GM10266 (cell line): Measurements from ENCODE around the gene GCSAML.

ENCODE experiments used
- DNase-seq: peaks from one replicate; pipeline ENCODE4 v3.0.0; 2012; ENCODE audit errors: extremely low spot score
- TF ChIP-seq, protein P1 (sequence below): IDR thresholded peaks from 2 replicates; pipeline ENCODE4 v1.5.1; 2012; ENCODE audit warnings: mild to moderate bottlenecking, low read depth; ENCODE audit not compliant: control insufficient read depth, insufficient read depth; ENCODE audit errors: missing control alignments

The GCSAML gene

DNA sequence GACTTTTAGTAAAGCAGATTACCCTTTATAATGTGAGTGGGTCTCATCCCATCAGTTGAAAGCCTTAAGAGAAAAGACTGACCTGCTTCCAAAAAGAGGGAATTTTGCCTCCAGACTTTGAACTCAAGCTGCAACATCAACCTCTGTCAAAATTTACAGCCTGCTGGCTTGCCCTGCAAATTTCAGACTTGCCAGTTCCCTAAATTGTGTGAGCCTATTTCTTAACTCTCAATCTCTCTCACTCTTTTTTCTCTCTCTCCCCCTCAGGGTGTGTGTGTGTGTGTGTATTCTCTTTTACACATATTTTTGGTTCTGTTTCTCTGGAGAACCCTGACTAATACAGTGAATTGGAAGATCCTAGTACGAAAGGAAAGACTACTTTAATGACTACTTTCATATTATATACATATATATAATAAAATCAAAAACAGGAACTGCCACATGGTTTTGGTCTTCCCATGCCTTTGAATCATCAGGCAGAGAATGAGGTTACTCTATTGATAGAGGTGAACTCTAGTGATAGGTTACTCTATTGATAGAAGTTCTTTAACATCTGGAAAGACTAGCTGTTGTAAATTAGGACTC lies 19.1 kb upstream of the GCSAML start:
- no peak for DNase-seq
- TF ChIP-seq, protein P1, sequence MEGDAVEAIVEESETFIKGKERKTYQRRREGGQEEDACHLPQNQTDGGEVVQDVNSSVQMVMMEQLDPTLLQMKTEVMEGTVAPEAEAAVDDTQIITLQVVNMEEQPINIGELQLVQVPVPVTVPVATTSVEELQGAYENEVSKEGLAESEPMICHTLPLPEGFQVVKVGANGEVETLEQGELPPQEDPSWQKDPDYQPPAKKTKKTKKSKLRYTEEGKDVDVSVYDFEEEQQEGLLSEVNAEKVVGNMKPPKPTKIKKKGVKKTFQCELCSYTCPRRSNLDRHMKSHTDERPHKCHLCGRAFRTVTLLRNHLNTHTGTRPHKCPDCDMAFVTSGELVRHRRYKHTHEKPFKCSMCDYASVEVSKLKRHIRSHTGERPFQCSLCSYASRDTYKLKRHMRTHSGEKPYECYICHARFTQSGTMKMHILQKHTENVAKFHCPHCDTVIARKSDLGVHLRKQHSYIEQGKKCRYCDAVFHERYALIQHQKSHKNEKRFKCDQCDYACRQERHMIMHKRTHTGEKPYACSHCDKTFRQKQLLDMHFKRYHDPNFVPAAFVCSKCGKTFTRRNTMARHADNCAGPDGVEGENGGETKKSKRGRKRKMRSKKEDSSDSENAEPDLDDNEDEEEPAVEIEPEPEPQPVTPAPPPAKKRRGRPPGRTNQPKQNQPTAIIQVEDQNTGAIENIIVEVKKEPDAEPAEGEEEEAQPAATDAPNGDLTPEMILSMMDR: no peak

DNA sequence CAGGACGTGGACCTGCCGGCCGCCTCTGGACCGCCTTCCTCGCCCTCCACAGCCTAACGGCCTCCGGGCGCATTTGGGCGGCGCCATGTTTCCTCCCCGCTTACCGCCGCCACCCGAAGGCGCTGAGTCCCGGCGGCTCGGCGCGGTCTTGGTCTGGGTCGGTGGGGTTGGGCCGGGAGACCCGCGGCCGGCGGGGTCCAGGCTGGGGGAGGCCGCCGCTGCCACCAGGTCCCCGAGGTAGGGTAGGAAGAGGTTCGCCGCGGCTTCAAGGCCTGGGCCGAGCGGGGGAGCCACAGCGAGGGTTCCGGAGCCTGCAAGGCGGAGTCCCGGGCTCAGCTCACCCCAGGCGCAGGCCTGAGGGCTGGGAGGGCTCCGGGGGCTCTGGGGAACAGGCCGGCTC lies 18.1 kb upstream of the GCSAML start:
- TF ChIP-seq, protein P1: no peak
- no peak for DNase-seq

DNA sequence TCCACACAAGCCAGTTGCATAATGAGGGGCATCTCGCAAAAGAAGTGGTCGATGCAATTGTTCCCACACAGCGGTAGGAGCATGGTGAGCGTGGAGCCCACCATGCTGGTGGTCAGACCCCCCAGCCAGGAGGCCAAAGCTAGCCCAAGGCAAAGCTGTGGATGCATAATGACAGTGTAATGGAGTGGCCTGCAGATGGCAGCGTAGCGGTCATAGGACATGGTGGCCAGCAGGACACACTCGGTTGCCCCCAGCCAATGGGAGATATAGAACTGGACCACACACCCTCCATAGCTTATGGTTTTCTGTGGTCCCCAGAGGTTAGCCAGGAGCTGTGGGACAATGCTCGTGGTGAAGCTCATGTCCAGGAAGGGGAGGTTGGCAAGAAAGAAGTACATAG lies 17.0 kb upstream of the GCSAML start:
- DNase-seq: no peak
- TF ChIP-seq, protein P1: no peak

DNA sequence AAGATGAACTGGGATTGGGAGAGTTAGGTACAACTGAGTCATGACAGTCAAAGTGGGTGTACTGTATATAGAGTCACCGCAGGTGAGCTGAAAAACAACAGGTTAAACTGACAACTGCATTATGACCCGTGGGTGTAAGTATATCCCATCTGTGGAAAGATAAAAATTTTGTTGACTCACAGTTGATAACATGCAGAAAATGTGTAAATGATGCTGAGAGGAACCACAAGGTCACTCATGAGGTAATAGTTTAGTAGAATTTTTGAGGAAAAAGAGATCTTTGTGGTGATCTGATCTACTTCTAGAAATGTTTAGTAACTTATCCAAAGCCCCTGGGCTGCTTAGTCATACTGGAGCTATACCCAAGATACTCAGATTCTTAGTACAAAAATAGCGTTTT lies 13.5 kb upstream of the GCSAML start:
- DNase-seq: no peak
- TF ChIP-seq, protein P1: no peak

DNA sequence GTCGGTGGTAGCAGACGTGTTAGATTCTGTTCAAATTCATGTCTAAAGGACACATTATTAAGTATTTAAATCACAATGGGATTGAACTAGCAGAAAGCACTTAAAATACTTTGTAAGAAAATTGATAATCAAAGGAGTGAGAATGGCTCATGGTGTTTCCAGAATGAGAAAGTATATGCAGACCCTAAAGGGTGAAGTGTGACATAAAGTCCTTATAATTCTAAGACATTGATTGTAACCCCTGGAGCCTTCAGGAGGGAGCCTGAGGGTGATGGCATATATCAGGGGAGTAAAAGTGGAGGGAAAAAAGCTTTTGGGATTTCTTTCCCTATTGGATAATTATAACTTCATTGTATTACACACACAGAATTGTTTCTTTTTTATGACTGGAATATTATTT lies 12.6 kb upstream of the GCSAML start, which contains the start of gene OR2C3:
Gene OR2C3 (minus strand): TSS at position 101 of the 400 bp plus-strand sequence. CDS start 3,929 bp downstream, outside the sequence.
- TF ChIP-seq, protein P1: no peak
- DNase-seq: no peak

DNA sequence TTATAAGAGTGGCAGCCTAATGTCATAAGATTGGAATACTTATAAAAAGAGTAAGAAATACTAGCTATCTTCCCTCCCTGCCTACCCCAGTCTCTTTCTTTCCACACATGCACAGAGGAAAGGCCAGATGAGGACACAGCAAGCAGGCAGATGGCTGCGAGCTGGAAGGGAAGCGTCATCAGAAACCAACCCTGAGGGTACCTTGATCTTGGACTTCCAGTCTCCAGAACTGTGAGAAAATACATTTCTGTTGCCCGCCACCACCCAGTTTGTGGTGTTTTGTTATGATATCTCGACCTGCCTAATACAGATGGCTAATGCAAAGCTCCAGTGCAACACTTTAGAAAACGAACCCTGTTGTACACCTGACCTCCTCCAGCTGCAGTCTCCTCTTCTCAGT lies 10.4 kb upstream of the GCSAML start:
- DNase-seq: no peak
- TF ChIP-seq, protein P1: no peak

DNA sequence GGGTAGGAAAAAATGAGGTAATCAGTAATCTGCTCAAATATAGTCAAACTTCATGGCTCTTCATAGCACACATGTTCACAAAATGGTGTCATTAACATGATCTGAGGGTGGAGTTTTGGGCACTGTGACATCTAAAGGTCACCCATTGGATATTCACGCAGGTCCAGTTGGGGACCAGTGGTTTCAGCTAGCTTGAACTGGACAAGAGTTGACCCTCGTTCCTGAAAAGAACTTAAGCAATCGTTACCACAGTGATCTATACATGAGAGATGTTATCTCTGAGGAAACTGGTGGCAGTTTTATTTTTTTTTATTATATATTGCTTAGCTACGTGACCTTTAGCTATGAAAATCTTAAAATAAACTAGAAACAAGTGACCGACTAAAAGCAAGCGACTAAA lies 9.7 kb upstream of the GCSAML start:
- no peak for DNase-seq

More for the DNA sequence above, 9.7 kb upstream of the GCSAML start:
- TF ChIP-seq, protein P1: no peak
